CD8-positive, alpha-beta memory T cell (primary cell): Measurements from ENCODE around the gene ERICH6B. TPM values are rescaled to one million over a fixed set of nuclear protein-coding genes. Genes with fewer than 3 reads are reported as not detected.

Experiments used
- CTCF ChIA-PET: fragments of 350-600 bp; sonication (Branson Sonifier 250); formaldehyde crosslinking; loops from one replicate; lab custom pipeline; 2021; ENCODE audit warnings: antibody characterized with exemption; lab: Charles Lee
- POLR2A ChIA-PET: fragments of 350-600 bp; sonication (Branson Sonifier 250); formaldehyde crosslinking; loops from one replicate; lab custom pipeline; 2021; ENCODE audit warnings: antibody characterized with exemption; lab: Charles Lee
- DNase-seq, 5 donors: peaks; one replicate each; pipeline versions ENCODE4 v3.0.0 to v3.0.0-alpha.2; 2020 to 2022; ENCODE audit warnings: mixed read lengths in 1 of 5
- H3K27ac ChIP-seq: one replicate; pipeline ENCODE4 v1.7.0; 2013; ENCODE audit warnings: low read depth, mild to moderate bottlenecking, low read length, moderate library complexity
- H3K27me3 ChIP-seq: 2 replicates; pipeline ENCODE4 v1.7.0; 2013; ENCODE audit warnings: low read length, mild to moderate bottlenecking; ENCODE audit not compliant: insufficient read depth, poor library complexity, severe bottlenecking
- H3K36me3 ChIP-seq: 2 replicates; pipeline ENCODE4 v1.7.0; 2013; ENCODE audit warnings: mild to moderate bottlenecking, low read length, moderate library complexity; ENCODE audit not compliant: insufficient read depth
- H3K4me1 ChIP-seq: 2 replicates; pipeline ENCODE4 v1.7.0; 2013; ENCODE audit warnings: mild to moderate bottlenecking, low read length, moderate library complexity; ENCODE audit not compliant: insufficient read depth
- H3K4me3 ChIP-seq: 2 replicates; pipeline ENCODE4 v1.7.0; 2013; ENCODE audit warnings: mild to moderate bottlenecking, low read length
- H3K9me3 ChIP-seq: 2 replicates; pipeline ENCODE4 v1.7.0; 2013; ENCODE audit warnings: mild to moderate bottlenecking, low read length
- H3K27ac Mint-ChIP-seq, 8 donors: one replicate each; pipeline ENCODE4 v1.8.0; 2020 to 2021; ENCODE audit warnings: mixed read lengths in 8 of 8, mild to moderate bottlenecking in 6 of 8, inconsistent platforms in 3 of 8, moderate library complexity in 3 of 8
- H3K27me3 Mint-ChIP-seq, 2 donors: one replicate each; pipeline ENCODE4 v1.8.0; 2020 to 2021; ENCODE audit warnings: mixed read lengths in 2 of 2, mild to moderate bottlenecking in 1 of 2, moderate library complexity in 1 of 2
- H3K36me3 Mint-ChIP-seq, 3 donors: one replicate each; pipeline ENCODE4 v1.8.0; 2020 to 2021; ENCODE audit warnings: mixed read lengths in 3 of 3, inconsistent platforms in 1 of 3, mild to moderate bottlenecking in 1 of 3
- H3K4me1 Mint-ChIP-seq, 3 donors: one replicate each; pipeline ENCODE4 v1.8.0; 2020 to 2021; ENCODE audit warnings: mixed read lengths in 3 of 3, inconsistent platforms in 1 of 3, mild to moderate bottlenecking in 1 of 3
- H3K4me3 Mint-ChIP-seq, 7 donors: one replicate each; pipeline ENCODE4 v1.8.0; 2020 to 2021; ENCODE audit warnings: mixed read lengths in 7 of 7, mild to moderate bottlenecking in 6 of 7, moderate library complexity in 4 of 7, inconsistent platforms in 2 of 7
- H3K9me3 Mint-ChIP-seq, 5 donors: one replicate each; pipeline ENCODE4 v1.8.0; 2020 to 2022; ENCODE audit warnings: mixed read lengths in 5 of 5, mild to moderate bottlenecking in 3 of 5, moderate library complexity in 2 of 5, inconsistent platforms in 1 of 5
- polyA plus RNA-seq: library from polyadenylated mRNA; unstranded; fragments of 300-500 nt; fragmentation: Illumina TruSeq; gene quantifications from one replicate; pipeline ENCODE4 v1.2.3, GENCODE V29; 2021
- total RNA-seq, 2 experiments: library from RNA; stranded (reverse); gene quantifications; one replicate each; pipeline ENCODE4 v1.2.3, GENCODE V29; 2021

ERICH6B gene
- total and polyA plus RNA-seq, 3 experiments from 2014 or later = not detected

DNA sequence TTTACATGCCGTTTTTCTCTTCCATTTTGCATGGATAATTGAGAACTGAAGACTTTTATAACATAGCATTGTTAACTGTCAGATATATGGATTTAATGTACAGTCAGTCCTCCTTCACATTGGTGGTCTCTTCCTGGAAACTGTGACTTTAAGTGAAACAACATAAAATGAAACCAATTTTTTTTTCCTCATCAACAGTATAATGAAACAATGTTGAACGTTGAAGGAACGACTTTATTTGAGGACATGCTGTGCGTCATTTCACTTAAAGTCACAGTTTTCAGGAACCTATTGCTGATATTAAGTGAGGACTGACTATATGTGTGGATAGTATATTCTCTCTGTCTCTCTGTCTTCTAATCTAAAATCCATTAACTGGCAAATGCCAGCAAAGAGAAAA, 96.0 kb downstream of the ERICH6B start:
- Mint-ChIP-seq H3K36me3 (peaks cover 8 to 89% (median 33%) of the 10 kb centered on the region in 3 donors), H3K4me3 (no peak overlapping the region), H3K27me3 (no peaks in the 10 kb centered on the region), H3K4me1 (peaks cover 7 to 28% (median 26%) of the 10 kb centered on the region in 3 donors), H3K9me3 (no peaks in the 10 kb centered on the region), H3K27ac (peak overlapping the region in 4 of 8 donors; percentile 9 to 75 (median 46))
- ChIA-PET CTCF (no interaction called here), POLR2A (no interaction called here)
- no peak for DNase-seq
- Histone ChIP-seq H3K9me3 (no peaks in the 10 kb centered on the region), H3K27me3 (no peaks in the 10 kb centered on the region), H3K4me1 (no peaks in the 10 kb centered on the region), H3K27ac (no peak overlapping the region), H3K36me3 (peaks cover 53% of the 10 kb centered on the region), H3K4me3 (no peak overlapping the region)

DNA sequence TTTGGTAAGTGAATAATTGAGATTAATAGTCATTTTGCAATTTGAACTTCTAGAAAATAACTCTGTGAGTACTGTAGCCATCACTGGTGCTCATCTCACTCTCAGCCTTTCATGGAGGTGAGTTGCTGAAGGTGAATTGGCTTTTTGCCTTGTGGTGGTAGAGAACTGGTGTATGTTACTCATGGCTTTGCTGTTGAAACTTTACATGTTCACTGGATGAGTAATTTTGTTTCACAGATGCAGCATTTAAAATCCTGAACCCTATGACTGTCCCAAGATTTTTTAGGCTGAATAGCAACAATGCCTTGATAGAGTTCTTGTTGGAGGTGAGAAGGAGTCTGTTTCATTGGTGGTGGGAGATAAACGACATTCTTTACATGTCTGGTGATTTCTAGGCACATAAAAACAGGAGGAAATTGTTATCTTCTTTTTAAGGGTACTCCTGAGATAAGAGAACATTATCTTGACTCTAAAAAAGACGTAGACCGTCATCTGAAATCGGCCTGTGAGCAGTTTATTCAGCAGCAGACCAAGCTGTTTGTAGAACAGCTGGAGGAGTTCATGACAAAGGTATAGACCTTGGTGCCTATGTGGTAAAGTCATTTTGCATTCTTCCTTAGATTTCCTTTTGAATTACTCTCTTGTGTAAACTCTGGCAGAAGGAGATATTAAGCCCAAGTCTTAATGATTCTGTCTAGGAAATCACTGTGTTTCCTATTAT, 96.9 kb downstream of the ERICH6B start:
- Histone ChIP-seq H3K9me3 (no peaks in the 10 kb centered on the region), H3K36me3 (peaks cover 46% of the 10 kb centered on the region), H3K27me3 (no peaks in the 10 kb centered on the region), H3K4me3 (no peak overlapping the region), H3K4me1 (no peaks in the 10 kb centered on the region), H3K27ac (no peak overlapping the region)
- H3K4me3 Mint-ChIP-seq = no peak overlapping the region
- peaks cover 5 to 28% (median 26%) of the 10 kb centered on the region in 3 donors for H3K4me1 Mint-ChIP-seq
- H3K27ac Mint-ChIP-seq = peak overlapping the region in 4 of 8 donors; percentile 0 to 34 (median 21)
- CTCF ChIA-PET = no interaction called here
- POLR2A ChIA-PET = no interaction called here
- no peaks in the 10 kb centered on the region for H3K27me3 Mint-ChIP-seq
- H3K9me3 Mint-ChIP-seq = no peaks in the 10 kb centered on the region
- DNase-seq = no peak
- peaks cover 8 to 88% (median 33%) of the 10 kb centered on the region in 3 donors for H3K36me3 Mint-ChIP-seq

DNA sequence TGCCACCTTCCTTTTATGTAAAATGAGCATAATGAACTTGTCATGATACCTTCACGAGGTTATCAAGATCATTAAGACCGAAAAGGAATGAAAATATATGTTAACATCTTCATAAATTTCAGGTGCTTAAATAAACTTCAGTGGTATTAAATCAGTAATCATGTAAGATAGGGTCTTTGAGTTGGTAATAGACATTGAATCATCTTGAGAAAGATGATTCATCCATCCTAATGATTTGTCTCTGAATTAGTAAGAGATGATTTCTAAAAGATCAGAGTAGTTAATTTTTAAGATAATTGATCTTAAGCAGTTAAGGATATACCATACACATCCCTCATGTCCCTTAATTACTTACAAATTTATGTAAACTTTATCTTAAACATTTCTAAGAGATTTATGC, 98.8 kb downstream of the ERICH6B start:
- H3K4me1 Mint-ChIP-seq = peaks cover 3 to 25% (median 24%) of the 10 kb centered on the region in 3 donors

DNA sequence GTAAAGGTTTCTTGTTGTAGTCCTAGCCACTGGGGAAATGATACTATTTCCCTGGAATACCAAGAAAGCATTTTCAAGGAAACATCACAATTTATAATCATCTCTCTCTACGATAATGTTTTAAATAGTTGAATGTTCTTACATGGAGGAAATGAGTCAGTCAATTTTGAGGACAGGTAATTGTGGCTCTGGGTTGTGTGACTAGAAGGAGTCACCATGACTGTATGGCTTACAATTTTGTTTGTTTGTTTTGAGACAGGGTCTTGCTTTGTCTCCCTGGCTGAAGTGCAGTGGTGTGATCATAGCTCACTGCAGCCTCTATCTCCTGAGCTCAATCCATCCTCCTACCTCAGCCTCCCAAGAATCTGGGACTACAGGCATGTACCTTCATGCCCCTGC, 103.4 kb downstream of the ERICH6B start:
- H3K27ac Mint-ChIP-seq = peak overlapping the region; percentile 12 to 80 (median 68)
- no peaks in the 10 kb centered on the region for H3K4me1 ChIP-seq
- CTCF ChIA-PET = interaction anchor here (1.2 to 1.8 kb wide), 4 partner anchors 10 to 809 kb away, joined by 3 to 6 read pairs (median 4); no protein-coding TSS in a partner anchor
- POLR2A ChIA-PET = no interaction called here
- H3K4me3 Mint-ChIP-seq = no peak overlapping the region
- H3K27ac ChIP-seq = no peak overlapping the region
- no peaks in the 10 kb centered on the region for H3K9me3 ChIP-seq
- H3K36me3 ChIP-seq = peaks cover 21% of the 10 kb centered on the region
- no peaks in the 10 kb centered on the region for H3K27me3 ChIP-seq
- H3K27me3 Mint-ChIP-seq = no peaks in the 10 kb centered on the region
- peaks cover 8 to 77% (median 13%) of the 10 kb centered on the region in 3 donors for H3K36me3 Mint-ChIP-seq
- H3K9me3 Mint-ChIP-seq = no peaks in the 10 kb centered on the region
- H3K4me3 ChIP-seq = no peak overlapping the region
- H3K4me1 Mint-ChIP-seq = peaks cover 8 to 14% (median 10%) of the 10 kb centered on the region in 3 donors
- DNase-seq = no peak

More for the DNA sequence above, 98.8 kb downstream of the ERICH6B start:
- H3K27me3 Mint-ChIP-seq = no peaks in the 10 kb centered on the region
- Histone ChIP-seq H3K27ac (no peak overlapping the region), H3K4me3 (no peak overlapping the region), H3K36me3 (peaks cover 50% of the 10 kb centered on the region), H3K4me1 (no peaks in the 10 kb centered on the region), H3K27me3 (no peaks in the 10 kb centered on the region), H3K9me3 (no peaks in the 10 kb centered on the region)
- ChIA-PET POLR2A (no interaction called here), CTCF (no interaction called here)
- no peak for DNase-seq
- H3K27ac Mint-ChIP-seq = peak overlapping the region in 2 of 8 donors; percentile 9 to 84
- no peaks in the 10 kb centered on the region for H3K9me3 Mint-ChIP-seq
- H3K36me3 Mint-ChIP-seq = peaks cover 8 to 88% (median 33%) of the 10 kb centered on the region in 3 donors
- H3K4me3 Mint-ChIP-seq = no peak overlapping the region

DNA sequence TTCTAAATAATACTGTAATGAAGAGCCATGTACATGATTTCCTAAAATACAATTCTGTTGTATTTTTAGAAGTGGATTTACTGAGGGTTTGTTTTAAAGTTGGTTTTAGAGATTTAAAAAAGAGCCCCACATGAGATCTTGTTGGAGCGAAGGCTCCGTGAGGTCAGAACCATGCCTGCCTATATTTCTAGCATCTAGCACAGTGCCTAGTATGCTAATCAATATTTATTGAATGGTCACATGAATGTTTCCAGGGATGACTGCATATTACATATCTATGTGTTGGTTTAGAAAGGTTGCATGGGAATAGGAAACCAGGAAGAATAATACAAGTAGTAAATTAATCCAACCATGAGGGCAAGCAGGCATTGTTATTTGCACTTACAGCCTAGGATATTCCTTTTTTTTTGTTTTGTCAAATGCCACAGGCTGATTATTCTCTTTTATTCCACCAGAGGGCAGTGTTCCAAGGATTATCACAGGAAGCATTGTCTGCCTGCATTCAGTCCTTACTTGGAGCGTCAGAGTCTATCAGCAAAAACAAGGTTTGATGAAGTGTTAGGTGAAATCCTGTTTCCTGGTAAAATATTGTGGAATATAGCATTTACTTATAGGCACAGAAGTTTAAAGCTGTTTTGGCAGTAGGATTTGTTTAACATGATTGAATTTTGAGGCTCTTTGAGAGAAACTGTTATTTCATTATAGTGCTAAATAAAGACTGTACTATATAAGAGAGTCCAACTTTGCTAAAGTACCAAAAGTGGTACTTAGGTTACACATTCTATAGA, 104.0 kb downstream of the ERICH6B start:
- no peaks in the 10 kb centered on the region for H3K9me3 Mint-ChIP-seq
- peak overlapping the region; percentile 12 to 83 (median 72) for H3K27ac Mint-ChIP-seq
- Histone ChIP-seq H3K36me3 (peaks cover 23% of the 10 kb centered on the region), H3K9me3 (no peaks in the 10 kb centered on the region), H3K4me1 (no peaks in the 10 kb centered on the region), H3K27ac (no peak overlapping the region), H3K4me3 (no peak overlapping the region), H3K27me3 (no peaks in the 10 kb centered on the region)
- ChIA-PET CTCF (interaction anchor here (1.2 to 1.8 kb wide), 4 partner anchors 9 to 810 kb away, joined by 3 to 6 read pairs (median 4); no protein-coding TSS in a partner anchor), POLR2A (no interaction called here)
- peaks cover 8 to 13% (median 10%) of the 10 kb centered on the region in 3 donors for H3K4me1 Mint-ChIP-seq
- peak in 3 of 5 donors; percentile 51 to 59 (median 55) for DNase-seq
- H3K36me3 Mint-ChIP-seq = peaks cover 8 to 77% (median 11%) of the 10 kb centered on the region in 3 donors
- no peaks in the 10 kb centered on the region for H3K27me3 Mint-ChIP-seq
- no peak overlapping the region for H3K4me3 Mint-ChIP-seq

DNA sequence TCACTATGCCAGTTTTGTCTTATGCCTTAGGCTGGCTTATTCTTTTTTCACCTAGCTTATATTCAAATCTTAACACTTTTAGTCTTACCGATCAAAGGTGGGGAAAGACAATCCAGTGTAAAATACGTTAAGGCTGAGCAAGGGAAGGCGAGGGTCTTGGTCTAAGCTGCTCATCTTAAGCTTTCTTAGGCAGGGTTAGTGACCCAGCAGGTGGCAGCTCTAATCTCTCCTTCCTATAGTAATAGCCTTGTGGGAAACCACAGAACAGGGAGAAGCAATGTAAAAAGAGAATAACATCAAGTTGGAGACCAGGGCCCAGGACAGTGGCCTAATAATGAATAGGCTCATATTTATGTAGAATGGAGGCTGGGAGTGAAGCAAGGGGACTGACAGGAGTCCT, 104.9 kb downstream of the ERICH6B start:
- no peaks in the 10 kb centered on the region for H3K9me3 Mint-ChIP-seq
- POLR2A ChIA-PET = no interaction called here
- no peak overlapping the region for H3K4me3 Mint-ChIP-seq
- no peak for DNase-seq
- peaks cover 8 to 77% (median 13%) of the 10 kb centered on the region in 3 donors for H3K36me3 Mint-ChIP-seq
- Histone ChIP-seq H3K27ac (no peak overlapping the region), H3K36me3 (peaks cover 21% of the 10 kb centered on the region), H3K27me3 (no peaks in the 10 kb centered on the region), H3K9me3 (no peaks in the 10 kb centered on the region), H3K4me3 (no peak overlapping the region), H3K4me1 (no peaks in the 10 kb centered on the region)
- CTCF ChIA-PET = interaction anchor here (1.0 to 1.5 kb wide), 4 partner anchors 12 to 811 kb away, joined by 3 to 4 read pairs (median 4); no protein-coding TSS in a partner anchor
- peaks cover 9 to 10% (median 10%) of the 10 kb centered on the region in 3 donors for H3K4me1 Mint-ChIP-seq
- no peaks in the 10 kb centered on the region for H3K27me3 Mint-ChIP-seq
- H3K27ac Mint-ChIP-seq = peak overlapping the region in 3 of 8 donors; percentile 32 to 79 (median 66)

DNA sequence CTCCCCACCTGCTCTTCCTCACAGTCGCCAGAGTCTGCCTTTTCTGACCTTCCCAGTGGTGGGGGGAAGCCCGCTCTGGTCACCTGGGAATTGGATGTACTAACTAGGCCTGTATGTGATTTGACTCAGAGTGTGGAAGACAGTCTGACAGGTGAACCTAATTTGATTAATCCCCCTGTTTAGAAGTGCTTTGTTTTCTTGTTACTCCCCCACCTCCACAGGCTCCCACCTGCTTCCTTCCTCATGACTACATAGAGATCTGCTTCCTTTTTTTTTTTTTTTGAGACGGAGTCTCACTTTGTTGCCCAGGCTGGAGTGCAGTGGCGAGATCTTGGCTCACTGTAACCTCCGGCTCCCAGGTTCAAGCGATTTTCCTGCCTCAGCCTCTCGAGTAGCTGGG, 106.8 kb downstream of the ERICH6B start:
- Histone ChIP-seq H3K36me3 (peaks cover 29% of the 10 kb centered on the region), H3K27ac (no peak overlapping the region)
- H3K27ac Mint-ChIP-seq = peak overlapping the region in 4 of 8 donors; percentile 39 to 69 (median 48)

More for the DNA sequence above, 106.8 kb downstream of the ERICH6B start:
- Histone ChIP-seq H3K9me3 (no peaks in the 10 kb centered on the region), H3K4me3 (no peak overlapping the region), H3K27me3 (no peaks in the 10 kb centered on the region), H3K4me1 (no peaks in the 10 kb centered on the region)
- Mint-ChIP-seq H3K27me3 (no peaks in the 10 kb centered on the region), H3K36me3 (peaks cover 13 to 75% (median 13%) of the 10 kb centered on the region in 3 donors), H3K4me1 (peaks cover 9 to 10% (median 10%) of the 10 kb centered on the region in 3 donors), H3K9me3 (no peaks in the 10 kb centered on the region), H3K4me3 (no peak overlapping the region)
- CTCF ChIA-PET = no interaction called here
- no peak for DNase-seq
- POLR2A ChIA-PET = no interaction called here
